IMR-90 (cell line): Measurements from ENCODE around the gene LAMC3. TPM values are rescaled to one million over a fixed set of nuclear protein-coding genes. Genes with fewer than 3 reads are reported as not detected.

Source experiments
- ATAC-seq: fragments of 200-7000 bp; cut with Tn5 transposase; 2 replicates; pipeline ENCODE4 v1.9.1; 2020; ENCODE audit warnings: low read depth, mild to moderate bottlenecking, moderate library complexity
- BruUV-seq: library from RNA; stranded (reverse); fragments of 400-500 nt; replicated peaks from 2 replicates; lab custom pipeline; 2021; lab: Mats Ljungman, UMichigan
- CTCF ChIA-PET: fragments of 300-600 bp; formaldehyde crosslinking; extraction: SDS; loops from one replicate; lab custom pipeline; 2021; ENCODE audit warnings: antibody characterized with exemption; lab: Yijun Ruan, JAX
- POLR2A ChIA-PET: fragments of 300-600 bp; sonication (Branson Sonifier 250); formaldehyde crosslinking; loops from one replicate; lab custom pipeline; 2022; ENCODE audit warnings: antibody characterized with exemption; ENCODE audit not compliant: unreplicated experiment; lab: Charles Lee
- DNase-seq: peaks from one replicate; pipeline ENCODE4 v3.0.0; 2013
- H2AFZ ChIP-seq: replicated peaks from 2 replicates; pipeline ENCODE3; 2013; ENCODE audit warnings: low read length, mild to moderate bottlenecking; ENCODE audit not compliant: poor library complexity
- H2AK5ac ChIP-seq: 2 replicates; pipeline ENCODE4 v1.6.1; 2013; ENCODE audit warnings: low read depth, low read length, inconsistent platforms
- H2AK9ac ChIP-seq: replicated peaks from 2 replicates; pipeline ENCODE3; 2013; ENCODE audit warnings: mild to moderate bottlenecking, low read depth, low read length, moderate library complexity; ENCODE audit not compliant: poor library complexity
- H2BK120ac ChIP-seq: 2 replicates; pipeline ENCODE4 v1.6.1; 2013; ENCODE audit warnings: low read depth, low read length, inconsistent platforms
- H2BK15ac ChIP-seq: 3 replicates; pipeline ENCODE4 v1.6.1; 2013; ENCODE audit warnings: low read depth, low read length, inconsistent platforms
- H2BK20ac ChIP-seq: 2 replicates; pipeline ENCODE4 v1.6.1; 2013; ENCODE audit warnings: low read depth, mild to moderate bottlenecking, inconsistent platforms, low read length, moderate library complexity
- H2BK5ac ChIP-seq: 2 replicates; pipeline ENCODE4 v1.6.1; 2013; ENCODE audit warnings: mild to moderate bottlenecking, low read depth, low read length, inconsistent platforms; ENCODE audit not compliant: poor library complexity, severe bottlenecking
- H3K14ac ChIP-seq: replicated peaks from 2 replicates; pipeline ENCODE4 v1.6.1; 2013; ENCODE audit warnings: low read depth, low read length, inconsistent platforms
- H3K18ac ChIP-seq: 2 replicates; pipeline ENCODE4 v1.6.1; 2013; ENCODE audit warnings: low read depth, low read length, control low read depth
- H3K23ac ChIP-seq: 2 replicates; pipeline ENCODE4 v1.6.1; 2013; ENCODE audit warnings: low read depth, low read length, inconsistent platforms
- H3K27ac ChIP-seq: 2 replicates; pipeline ENCODE4 v1.5.1; 2013; ENCODE audit warnings: mild to moderate bottlenecking, control low read depth, low read length; ENCODE audit not compliant: insufficient read depth
- H3K27me3 ChIP-seq: 2 replicates; pipeline ENCODE4 v1.6.1; 2013; ENCODE audit warnings: low read length; ENCODE audit not compliant: control insufficient read depth, insufficient read depth
- H3K36me3 ChIP-seq: 2 replicates; pipeline ENCODE4 v1.6.1; 2013; ENCODE audit warnings: low read length, mixed read lengths; ENCODE audit not compliant: control insufficient read depth, insufficient read depth
- H3K4ac ChIP-seq: 2 replicates; pipeline ENCODE4 v1.6.1; 2013; ENCODE audit warnings: low read depth, low read length, inconsistent platforms
- H3K4me1 ChIP-seq: 2 replicates; pipeline ENCODE4 v1.6.1; 2013; ENCODE audit warnings: low read length, mixed read lengths; ENCODE audit not compliant: control insufficient read depth, insufficient read depth
- H3K4me2 ChIP-seq: 2 replicates; pipeline ENCODE4 v1.6.1; 2013; ENCODE audit warnings: low read depth, mild to moderate bottlenecking, control low read depth, low read length, moderate library complexity
- H3K4me3 ChIP-seq: 2 replicates; pipeline ENCODE4 v1.5.1; 2013; ENCODE audit warnings: low read depth, mild to moderate bottlenecking, control low read depth, low read length, moderate library complexity; ENCODE audit not compliant: insufficient read depth
- H3K56ac ChIP-seq: 2 replicates; pipeline ENCODE4 v1.6.1; 2013; ENCODE audit warnings: low read length, inconsistent platforms; ENCODE audit not compliant: insufficient read depth; ENCODE audit errors: extremely low read depth
- H3K79me1 ChIP-seq, 2 experiments: 2 replicates each; pipeline ENCODE4 v1.6.1; 2013; ENCODE audit warnings: low read length in 2 of 2, inconsistent platforms in 1 of 2, low read depth in 1 of 2
- H3K9ac ChIP-seq: 2 replicates; pipeline ENCODE4 v1.6.1; 2013; ENCODE audit warnings: low read depth, low read length, control low read depth
- H3K9me1 ChIP-seq: 2 replicates; pipeline ENCODE4 v1.6.1; 2013; ENCODE audit warnings: low read length, inconsistent platforms; ENCODE audit not compliant: insufficient read depth
- H3K9me3 ChIP-seq: 2 replicates; pipeline ENCODE4 v1.6.1; 2013; ENCODE audit warnings: low read length; ENCODE audit not compliant: control insufficient read depth, insufficient read depth
- H4K20me1 ChIP-seq: 2 replicates; pipeline ENCODE4 v1.6.1; 2013; ENCODE audit warnings: low read length, inconsistent platforms; ENCODE audit not compliant: insufficient read depth
- H4K5ac ChIP-seq: 2 replicates; pipeline ENCODE4 v1.6.1; 2013; ENCODE audit warnings: mild to moderate bottlenecking, low read depth, low read length, control low read depth
- H4K8ac ChIP-seq, 2 experiments: 2 replicates each; pipeline ENCODE4 v1.6.1; 2013; ENCODE audit warnings: low read depth in 2 of 2, low read length in 2 of 2, control low read depth in 1 of 2, inconsistent platforms in 1 of 2
- H4K91ac ChIP-seq: 2 replicates; pipeline ENCODE4 v1.6.1; 2013; ENCODE audit warnings: low read depth, low read length, inconsistent platforms; ENCODE audit not compliant: insufficient read depth
- BHLHE40 ChIP-seq: fragments of 150-350 bp; IDR thresholded peaks from 2 replicates; pipeline ENCODE4 v1.6.1; 2016; ENCODE audit warnings: mild to moderate bottlenecking, low read depth, low read length
- CEBPB ChIP-seq: IDR thresholded peaks from 2 replicates; pipeline ENCODE4 v1.6.1; 2012; ENCODE audit warnings: low read depth, low read length, improper control_type of control experiment
- CHD1 ChIP-seq: IDR thresholded peaks from 2 replicates; pipeline ENCODE4 v1.6.1; 2012; ENCODE audit warnings: low read depth, low read length, improper control_type of control experiment
- FOS ChIP-seq: fragments of 150-350 bp; IDR thresholded peaks from 2 replicates; pipeline ENCODE4 v1.6.1; 2016; ENCODE audit warnings: low read depth, low read length
- MAFK ChIP-seq: IDR thresholded peaks from 2 replicates; pipeline ENCODE4 v1.6.1; 2012; ENCODE audit warnings: low read depth, low read length, improper control_type of control experiment
- MAZ ChIP-seq: IDR thresholded peaks from 2 replicates; pipeline ENCODE4 v1.6.1; 2012; ENCODE audit warnings: low read depth, mild to moderate bottlenecking, low read length, improper control_type of control experiment, moderate library complexity, borderline replicate concordance
- MXI1 ChIP-seq: IDR thresholded peaks from 2 replicates; pipeline ENCODE4 v1.6.1; 2012; ENCODE audit warnings: low read depth, mild to moderate bottlenecking, low read length, moderate library complexity, borderline replicate concordance
- NFE2L2 ChIP-seq: fragments of 150-350 bp; IDR thresholded peaks from 2 replicates; pipeline ENCODE4 v1.6.1; 2016; ENCODE audit warnings: low read depth, mild to moderate bottlenecking, low read length
- POLR2A ChIP-seq: IDR thresholded peaks from 2 replicates; pipeline ENCODE4 v1.6.1; 2012; ENCODE audit warnings: mild to moderate bottlenecking, low read depth, low read length
- RAD21 ChIP-seq: IDR thresholded peaks from 2 replicates; pipeline ENCODE4 v1.6.1; 2012; ENCODE audit warnings: low read length, improper control_type of control experiment
- RCOR1 ChIP-seq: IDR thresholded peaks from 2 replicates; pipeline ENCODE4 v1.6.1; 2012; ENCODE audit warnings: mild to moderate bottlenecking, low read length, improper control_type of control experiment; ENCODE audit not compliant: insufficient replicate concordance
- RFX5 ChIP-seq: IDR thresholded peaks from 2 replicates; pipeline ENCODE4 v1.8.0; 2012; ENCODE audit warnings: low read depth, mild to moderate bottlenecking, low read length, moderate library complexity
- SMC3 ChIP-seq: fragments of 150-350 bp; IDR thresholded peaks from 2 replicates; pipeline ENCODE4 v1.6.1; 2016; ENCODE audit warnings: low read depth, mild to moderate bottlenecking, antibody characterized with exemption, low read length, moderate library complexity
- WGBS, 2 experiments: methylation state at CpG; one replicate each; pipeline versions ENCODE4 v1.1.5 to v1.1.7; 2013; ENCODE audit warnings: missing lambda C conversion rate in 2 of 2; ENCODE audit not compliant: insufficient read length in 1 of 2; ENCODE audit errors: extremely low coverage in 2 of 2; 5-methylcytosine and 5-hydroxymethylcytosine counted together
- dilution Hi-C: fragments of 300-500 bp; cut with HindIII; formaldehyde crosslinking; loops from one replicate; pipeline ENCODE4 v1.14.3; 2018; ENCODE audit warnings: low sequenced_read_pairs; ENCODE audit not compliant: unreplicated experiment
- in situ Hi-C: fragments of 300-500 bp; cut with MboI; formaldehyde crosslinking; loops from 3 replicates; pipeline ENCODE4 v1.14.3; 2019; ENCODE audit warnings: low sequenced_read_pairs, inconsistent platforms, mixed read lengths
- intact Hi-C: fragments of 100-400 bp; cut with micrococcal nuclease; formaldehyde crosslinking; loops from 2 replicates; pipeline ENCODE4 v1.10.0; 2022
- polyA plus RNA-seq, 3 experiments: library from polyadenylated mRNA; depleted of rRNA; stranded (reverse); fragments of >200 nt; gene quantifications; 2 replicates each; pipeline ENCODE4 v1.2.3, GENCODE V29; 2012; ENCODE audit warnings: low replicate concordance in 1 of 3
- total RNA-seq: library from RNA; depleted of rRNA; stranded (reverse); fragments of >200 nt; gene quantifications from 2 replicates; pipeline ENCODE4 v1.2.3, GENCODE V29; 2012
- TF ChIP-seq, protein P1 (sequence below): fragments of 150-350 bp; IDR thresholded peaks from 2 replicates; pipeline ENCODE4 v1.6.1; 2017; ENCODE audit warnings: mild to moderate bottlenecking, antibody characterized with exemption, low read length, low read depth
- TF ChIP-seq, protein P2 (sequence below): fragments of 150-350 bp; IDR thresholded peaks from 2 replicates; pipeline ENCODE4 v1.6.1; 2016; ENCODE audit warnings: low read depth, mild to moderate bottlenecking, low read length, moderate library complexity, borderline replicate concordance
- TF ChIP-seq, protein P3 (sequence below): conservative IDR thresholded peaks from 2 replicates; pipeline ENCODE4 v1.5.1; 2012; ENCODE audit warnings: mild to moderate bottlenecking, low read depth, low read length, improper control_type of control experiment

Gene LAMC3
- total and polyA plus RNA-seq, 2 of the 4 experiments (the other 2 are of a cell fraction) = not detected

DNA sequence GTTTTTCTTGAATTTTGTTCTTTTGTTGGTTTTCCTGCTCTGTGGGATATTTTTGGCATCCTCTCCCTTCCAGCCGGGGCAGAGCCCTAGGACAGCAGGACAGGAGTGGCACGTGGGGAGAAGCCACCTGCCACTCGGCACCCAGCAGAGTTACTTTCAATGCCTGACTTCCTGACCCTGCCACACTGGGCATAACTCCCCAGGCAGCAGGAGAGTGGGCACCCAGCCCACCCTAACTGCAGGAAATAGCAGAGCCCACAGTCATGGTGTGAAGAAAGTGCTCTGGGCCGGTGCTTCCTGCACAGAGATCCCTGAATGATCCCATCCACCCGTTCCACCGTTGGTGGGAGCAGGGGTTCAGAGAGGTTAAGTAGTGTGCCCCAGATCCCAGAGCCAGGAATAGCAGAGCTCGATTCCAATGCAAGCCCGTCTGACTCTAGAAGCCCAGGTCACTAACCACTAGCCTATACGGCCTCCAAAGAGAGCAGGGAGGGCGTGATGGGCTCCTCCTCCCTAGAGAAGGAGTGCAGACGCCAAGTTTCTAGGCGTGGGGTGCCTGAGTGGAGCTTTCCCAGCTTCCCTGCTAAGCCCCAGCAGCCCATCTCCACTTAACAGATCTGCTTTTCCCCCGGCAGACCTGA, 108.3 kb downstream of the LAMC3 start:
- dilution Hi-C loops = no loop called here
- DNase-seq = no peak
- intact Hi-C loops = no loop called here

More for the DNA sequence above, 108.3 kb downstream of the LAMC3 start:
- no peak overlapping the region for H2BK120ac ChIP-seq
- H2AK9ac ChIP-seq = no peak overlapping the region
- H3K4me1 ChIP-seq = no peaks in the 10 kb centered on the region
- no peak overlapping the region for H3K4me3 ChIP-seq
- 44% methylated on average over 3 of the region's 13 CpGs; no CpG with 5 or more reads in 1 of the 2 experiments for WGBS, 2 experiments
- H3K18ac ChIP-seq = no peak overlapping the region
- no peak overlapping the region for H2BK20ac ChIP-seq
- no peak overlapping the region for H3K4me2 ChIP-seq
- no peak overlapping the region for H3K27ac ChIP-seq
- ATAC-seq = no peak
- no peak overlapping the region for H3K9ac ChIP-seq
- H4K20me1 ChIP-seq = no peaks in the 10 kb centered on the region; the same call in 1 of the 2 replicates
- no peak overlapping the region for H3K56ac ChIP-seq
- no peak overlapping the region for H4K91ac ChIP-seq
- H3K27me3 ChIP-seq = peaks cover 27% of the 10 kb centered on the region
- H2BK5ac ChIP-seq = no peak overlapping the region
- H4K8ac ChIP-seq = no peak overlapping the region
- H3K79me1 ChIP-seq = no peaks in the 10 kb centered on the region
- H3K23ac ChIP-seq = no peak overlapping the region
- H3K9me1 ChIP-seq = no peaks in the 10 kb centered on the region
- H3K9me3 ChIP-seq = no peaks in the 10 kb centered on the region
- H3K14ac ChIP-seq = no peak overlapping the region
- no TSS peak for BruUV-seq
- CTCF ChIA-PET = interaction anchor here (0.7 kb wide), 1 partner anchor 8 kb away, joined by 3 read pairs; no protein-coding TSS in a partner anchor
- H2AFZ ChIP-seq = peak overlapping the region; percentile 58
- H2BK15ac ChIP-seq = no peak overlapping the region
- in situ Hi-C loops = no loop called here
- H2AK5ac ChIP-seq = no peak overlapping the region
- POLR2A ChIA-PET = no interaction called here
- TF ChIP-seq FOS = no peak
- TF ChIP-seq, protein P1, sequence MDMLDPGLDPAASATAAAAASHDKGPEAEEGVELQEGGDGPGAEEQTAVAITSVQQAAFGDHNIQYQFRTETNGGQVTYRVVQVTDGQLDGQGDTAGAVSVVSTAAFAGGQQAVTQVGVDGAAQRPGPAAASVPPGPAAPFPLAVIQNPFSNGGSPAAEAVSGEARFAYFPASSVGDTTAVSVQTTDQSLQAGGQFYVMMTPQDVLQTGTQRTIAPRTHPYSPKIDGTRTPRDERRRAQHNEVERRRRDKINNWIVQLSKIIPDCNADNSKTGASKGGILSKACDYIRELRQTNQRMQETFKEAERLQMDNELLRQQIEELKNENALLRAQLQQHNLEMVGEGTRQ = no peak
- TF ChIP-seq, protein P2, sequence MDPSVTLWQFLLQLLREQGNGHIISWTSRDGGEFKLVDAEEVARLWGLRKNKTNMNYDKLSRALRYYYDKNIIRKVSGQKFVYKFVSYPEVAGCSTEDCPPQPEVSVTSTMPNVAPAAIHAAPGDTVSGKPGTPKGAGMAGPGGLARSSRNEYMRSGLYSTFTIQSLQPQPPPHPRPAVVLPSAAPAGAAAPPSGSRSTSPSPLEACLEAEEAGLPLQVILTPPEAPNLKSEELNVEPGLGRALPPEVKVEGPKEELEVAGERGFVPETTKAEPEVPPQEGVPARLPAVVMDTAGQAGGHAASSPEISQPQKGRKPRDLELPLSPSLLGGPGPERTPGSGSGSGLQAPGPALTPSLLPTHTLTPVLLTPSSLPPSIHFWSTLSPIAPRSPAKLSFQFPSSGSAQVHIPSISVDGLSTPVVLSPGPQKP = no peak
- TF ChIP-seq RCOR1 = no peak
- TF ChIP-seq RAD21 = no peak
- no peak for TF ChIP-seq SMC3
- TF ChIP-seq, protein P3, sequence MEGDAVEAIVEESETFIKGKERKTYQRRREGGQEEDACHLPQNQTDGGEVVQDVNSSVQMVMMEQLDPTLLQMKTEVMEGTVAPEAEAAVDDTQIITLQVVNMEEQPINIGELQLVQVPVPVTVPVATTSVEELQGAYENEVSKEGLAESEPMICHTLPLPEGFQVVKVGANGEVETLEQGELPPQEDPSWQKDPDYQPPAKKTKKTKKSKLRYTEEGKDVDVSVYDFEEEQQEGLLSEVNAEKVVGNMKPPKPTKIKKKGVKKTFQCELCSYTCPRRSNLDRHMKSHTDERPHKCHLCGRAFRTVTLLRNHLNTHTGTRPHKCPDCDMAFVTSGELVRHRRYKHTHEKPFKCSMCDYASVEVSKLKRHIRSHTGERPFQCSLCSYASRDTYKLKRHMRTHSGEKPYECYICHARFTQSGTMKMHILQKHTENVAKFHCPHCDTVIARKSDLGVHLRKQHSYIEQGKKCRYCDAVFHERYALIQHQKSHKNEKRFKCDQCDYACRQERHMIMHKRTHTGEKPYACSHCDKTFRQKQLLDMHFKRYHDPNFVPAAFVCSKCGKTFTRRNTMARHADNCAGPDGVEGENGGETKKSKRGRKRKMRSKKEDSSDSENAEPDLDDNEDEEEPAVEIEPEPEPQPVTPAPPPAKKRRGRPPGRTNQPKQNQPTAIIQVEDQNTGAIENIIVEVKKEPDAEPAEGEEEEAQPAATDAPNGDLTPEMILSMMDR = no peak
- no peak for TF ChIP-seq NFE2L2
- TF ChIP-seq CHD1 = no peak
- no peak for TF ChIP-seq RFX5
- TF ChIP-seq BHLHE40 = no peak
- TF ChIP-seq MAZ = no peak
- TF ChIP-seq MAFK = no peak
- TF ChIP-seq POLR2A = no peak
- TF ChIP-seq CEBPB = no peak
- TF ChIP-seq MXI1 = no peak
- H4K5ac ChIP-seq = no peak overlapping the region
- no peaks in the 10 kb centered on the region for H3K36me3 ChIP-seq
- H3K4ac ChIP-seq = no peak overlapping the region
